AML-193 (cell line): ENCODE data around the gene GARNL3.

ENCODE experiments used
- DNase-seq, 2 experiments: peaks; one replicate each; lab custom pipeline; 2025; lab: John Stamatoyannopoulos, UW

The GARNL3 gene, protein sequence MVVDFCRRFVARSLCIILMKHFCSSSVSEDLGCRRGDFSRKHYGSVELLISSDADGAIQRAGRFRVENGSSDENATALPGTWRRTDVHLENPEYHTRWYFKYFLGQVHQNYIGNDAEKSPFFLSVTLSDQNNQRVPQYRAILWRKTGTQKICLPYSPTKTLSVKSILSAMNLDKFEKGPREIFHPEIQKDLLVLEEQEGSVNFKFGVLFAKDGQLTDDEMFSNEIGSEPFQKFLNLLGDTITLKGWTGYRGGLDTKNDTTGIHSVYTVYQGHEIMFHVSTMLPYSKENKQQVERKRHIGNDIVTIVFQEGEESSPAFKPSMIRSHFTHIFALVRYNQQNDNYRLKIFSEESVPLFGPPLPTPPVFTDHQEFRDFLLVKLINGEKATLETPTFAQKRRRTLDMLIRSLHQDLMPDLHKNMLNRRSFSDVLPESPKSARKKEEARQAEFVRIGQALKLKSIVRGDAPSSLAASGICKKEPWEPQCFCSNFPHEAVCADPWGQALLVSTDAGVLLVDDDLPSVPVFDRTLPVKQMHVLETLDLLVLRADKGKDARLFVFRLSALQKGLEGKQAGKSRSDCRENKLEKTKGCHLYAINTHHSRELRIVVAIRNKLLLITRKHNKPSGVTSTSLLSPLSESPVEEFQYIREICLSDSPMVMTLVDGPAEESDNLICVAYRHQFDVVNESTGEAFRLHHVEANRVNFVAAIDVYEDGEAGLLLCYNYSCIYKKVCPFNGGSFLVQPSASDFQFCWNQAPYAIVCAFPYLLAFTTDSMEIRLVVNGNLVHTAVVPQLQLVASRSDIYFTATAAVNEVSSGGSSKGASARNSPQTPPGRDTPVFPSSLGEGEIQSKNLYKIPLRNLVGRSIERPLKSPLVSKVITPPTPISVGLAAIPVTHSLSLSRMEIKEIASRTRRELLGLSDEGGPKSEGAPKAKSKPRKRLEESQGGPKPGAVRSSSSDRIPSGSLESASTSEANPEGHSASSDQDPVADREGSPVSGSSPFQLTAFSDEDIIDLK

GRCh38 chr9:127264462-127265219 is at the start of gene GARNL3:
Gene GARNL3, plus strand, starts transcription at chr9:127264774. Its CDS starts 104 bp downstream, at chr9:127264878.
- DNase-seq, result no peak

DNA sequence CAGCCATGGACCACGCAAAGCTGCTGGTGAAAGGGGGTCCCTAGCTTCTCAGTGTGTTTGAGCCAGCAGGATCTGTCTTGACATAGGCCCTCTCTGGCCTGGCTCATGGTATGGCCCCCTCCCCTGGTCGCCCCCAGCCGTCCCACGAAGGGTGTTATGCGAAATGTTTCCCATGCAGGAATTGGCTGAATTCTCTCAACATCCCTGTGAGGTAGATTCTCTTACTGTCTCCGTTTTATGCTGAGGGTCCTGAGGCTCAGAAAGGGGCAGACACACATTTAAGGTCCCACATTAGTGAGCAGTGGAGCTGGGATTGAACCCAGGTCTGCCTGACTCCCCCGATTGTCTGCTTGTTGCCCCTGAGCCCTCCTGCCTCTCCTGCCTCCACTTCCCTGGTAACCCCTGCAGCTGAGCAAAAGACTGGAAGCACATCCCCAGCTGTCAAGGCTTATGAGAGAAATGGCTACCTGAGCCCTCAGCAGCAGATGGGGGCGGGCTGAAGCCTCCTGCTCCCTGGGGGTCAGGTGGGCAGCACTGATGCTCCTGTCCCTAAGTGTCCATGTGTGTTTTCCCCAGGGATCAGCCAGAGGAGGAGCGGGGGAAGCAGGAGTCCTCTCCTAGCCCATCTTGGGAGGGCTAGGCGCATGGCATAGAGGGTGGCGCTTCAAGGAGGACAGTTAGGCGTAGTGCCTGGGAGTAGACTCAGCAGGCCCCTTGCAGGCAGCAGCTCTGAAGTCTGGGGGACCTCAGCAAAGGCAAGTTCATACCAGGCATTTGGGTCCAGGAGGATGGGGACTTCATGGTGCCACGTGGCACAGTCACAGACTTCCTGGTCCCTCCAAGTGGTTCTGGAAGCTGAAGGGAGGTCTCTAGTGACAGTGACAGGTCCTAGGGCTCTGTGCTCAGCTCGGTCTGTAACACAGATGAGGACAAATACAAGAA is 49.0 kb upstream of the GARNL3 start:
- DNase-seq, result no peak

DNA sequence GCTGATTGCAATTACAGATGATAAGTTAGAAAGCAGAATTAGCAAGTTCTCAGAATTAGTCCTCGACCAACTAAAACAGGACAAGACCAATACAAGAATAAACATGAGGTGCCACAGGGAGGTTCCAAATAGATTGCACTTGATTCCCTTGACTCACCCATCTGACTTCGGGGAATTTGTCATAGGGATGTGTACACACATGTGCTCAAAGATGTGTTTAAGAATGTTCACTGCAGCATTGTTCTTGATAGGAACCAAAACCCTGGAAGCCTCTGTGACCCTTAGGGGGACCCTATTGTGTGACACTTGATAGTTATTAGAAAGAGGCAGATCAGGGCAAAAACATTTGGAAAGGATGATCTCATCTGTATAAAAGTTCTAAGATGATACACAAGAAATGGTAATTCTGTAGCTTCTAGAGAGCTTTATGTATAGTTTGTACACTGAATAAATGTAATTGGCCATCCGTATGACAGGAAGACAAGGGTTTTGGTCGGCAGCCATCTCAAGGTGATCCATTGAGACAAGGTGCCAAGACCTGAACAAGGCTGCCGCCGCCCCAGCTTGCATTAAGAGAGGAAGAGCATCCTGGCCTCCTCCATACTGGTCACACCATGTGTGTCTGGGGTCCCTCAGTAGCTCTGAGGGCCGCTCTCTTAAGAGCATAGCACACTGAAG is 48.2 kb upstream of the GARNL3 start:
- no peak for DNase-seq

GRCh38 chr9:127216888-127217217 is 47.7 kb upstream of the GARNL3 start:
- no peak for DNase-seq

DNA sequence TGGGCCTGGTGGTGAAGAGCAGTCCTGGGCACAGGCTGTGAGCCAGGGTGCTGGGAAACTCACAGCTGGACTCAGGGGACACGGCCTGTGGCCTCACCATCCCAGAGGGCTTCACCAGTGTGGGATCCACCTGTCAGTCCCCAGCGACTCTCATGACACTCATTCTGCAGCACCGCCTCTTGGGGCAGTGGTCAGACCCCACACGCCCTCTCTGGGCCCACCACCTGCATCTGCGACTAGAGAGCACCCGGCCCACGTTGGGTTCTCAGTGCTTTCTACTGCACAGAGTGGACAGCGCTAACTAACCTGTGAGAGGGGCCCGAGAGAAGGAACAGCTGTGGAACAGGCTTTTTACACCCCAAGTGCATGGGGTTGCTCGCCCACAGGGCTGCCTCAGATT is 45.8 kb upstream of the GARNL3 start:
- no peak for DNase-seq

DNA sequence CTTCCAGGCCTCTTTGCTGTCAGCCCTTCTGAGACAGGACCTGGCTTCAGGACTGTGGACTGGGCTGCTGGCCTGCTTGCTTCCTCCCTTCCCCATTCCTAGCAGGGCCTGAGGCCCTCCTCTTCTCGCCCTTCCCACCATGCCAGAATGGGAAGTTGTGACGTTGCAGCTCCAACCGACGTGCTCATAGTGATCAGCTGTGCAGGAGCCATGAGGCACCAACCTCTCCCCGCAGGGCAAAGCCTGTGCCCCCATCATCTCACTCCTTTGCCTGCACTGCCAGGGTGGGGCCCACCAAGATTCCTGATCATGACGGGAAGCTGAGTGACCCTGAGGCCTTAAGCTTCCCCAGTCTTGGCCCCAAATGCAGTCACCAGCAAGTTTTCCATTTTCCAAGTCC is 45.1 kb upstream of the GARNL3 start:
- no peak for DNase-seq

GRCh38 chr9:127221695-127222094 is 42.9 kb upstream of the GARNL3 start:
- DNase-seq, result no peak

DNA sequence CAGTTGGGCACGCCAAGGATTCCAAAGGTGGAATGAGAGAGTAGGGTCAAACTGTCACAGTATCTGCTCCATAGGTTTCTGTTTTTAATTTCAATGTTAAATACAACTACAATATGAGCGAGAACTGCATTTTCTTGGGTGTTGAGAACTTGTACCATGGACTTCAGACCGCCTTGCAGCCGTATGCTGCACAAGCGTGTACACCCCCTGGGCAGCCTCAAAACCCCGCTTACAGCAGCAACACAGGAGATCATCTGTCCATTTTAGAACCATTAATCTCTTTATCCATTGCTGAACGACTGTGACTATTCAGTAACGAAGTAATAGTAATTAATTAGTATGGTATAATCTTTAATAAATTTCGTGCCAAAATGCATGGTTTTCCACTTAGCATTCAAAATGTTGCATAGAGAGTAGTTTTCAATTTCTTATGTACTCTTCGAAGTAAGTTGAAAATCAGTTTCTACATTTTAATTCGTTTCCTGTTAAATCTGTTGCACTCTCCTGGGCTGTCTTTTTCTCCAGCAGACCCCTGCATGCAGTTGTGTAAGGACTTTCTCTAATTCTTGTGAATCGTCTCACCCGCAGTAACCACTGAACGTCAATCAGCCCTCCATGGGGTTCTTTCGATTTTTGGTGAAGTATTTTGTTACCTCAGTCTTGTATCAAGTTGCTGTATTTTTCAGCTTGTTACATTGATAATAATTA is 42.0 kb upstream of the GARNL3 start:
- DNase-seq, result no peak

GRCh38 chr9:127223266-127223665 is 41.3 kb upstream of the GARNL3 start:
- no peak for DNase-seq

- DNase-seq, result no peak
Observed at GRCh38 chr9:127223810-127224177, 40.8 kb upstream of the GARNL3 start.

GRCh38 chr9:127224178-127224882 is 40.2 kb upstream of the GARNL3 start:
- DNase-seq, result no peak

DNA sequence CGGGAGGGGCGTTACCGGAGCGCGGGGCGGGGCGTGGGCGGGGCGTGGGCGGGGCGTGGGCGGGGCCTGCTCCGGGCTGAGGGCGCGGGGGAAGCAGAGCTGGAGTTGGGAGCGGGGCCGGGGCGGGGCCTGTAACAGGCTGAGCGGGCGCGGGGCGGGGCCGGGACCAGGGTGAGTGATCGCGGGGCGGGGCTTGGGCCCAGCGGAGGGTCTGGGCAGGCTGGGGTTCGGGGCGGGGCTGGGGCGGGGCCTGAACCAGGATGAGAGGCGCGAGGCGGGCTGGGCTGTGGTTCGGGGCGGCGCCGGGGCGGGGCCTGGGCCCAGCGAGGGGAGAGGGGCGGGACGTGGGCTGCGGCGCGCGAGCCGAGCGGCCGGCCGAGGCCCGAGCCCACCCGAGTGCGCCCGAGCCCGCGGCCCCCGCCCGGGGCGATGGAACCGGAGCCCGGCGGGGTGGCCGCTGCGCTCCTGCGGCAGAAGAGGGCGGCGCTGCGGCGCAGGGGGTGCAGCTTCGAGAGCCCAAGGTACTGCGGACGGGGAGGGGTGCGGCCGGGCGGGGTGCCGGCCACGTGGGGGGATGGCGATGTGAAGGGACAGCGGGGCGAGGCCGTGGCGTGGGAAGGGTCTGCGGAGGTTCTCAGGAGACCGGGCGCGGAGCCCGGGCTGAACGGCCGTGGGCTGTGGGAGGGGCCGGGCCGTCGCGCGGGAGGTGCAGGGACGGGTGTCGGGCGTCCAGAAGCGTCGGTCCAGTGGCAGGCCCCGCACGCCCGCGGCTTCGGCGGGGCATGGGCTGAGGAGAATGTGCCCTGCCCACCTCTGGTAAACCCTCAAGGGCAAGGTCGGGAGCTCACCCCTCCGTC is 39.5 kb upstream of the GARNL3 start:
- DNase-seq, result no peak

- DNase-seq, result no peak
Observed at GRCh38 chr9:127225801-127226625, 38.6 kb upstream of the GARNL3 start.

DNA sequence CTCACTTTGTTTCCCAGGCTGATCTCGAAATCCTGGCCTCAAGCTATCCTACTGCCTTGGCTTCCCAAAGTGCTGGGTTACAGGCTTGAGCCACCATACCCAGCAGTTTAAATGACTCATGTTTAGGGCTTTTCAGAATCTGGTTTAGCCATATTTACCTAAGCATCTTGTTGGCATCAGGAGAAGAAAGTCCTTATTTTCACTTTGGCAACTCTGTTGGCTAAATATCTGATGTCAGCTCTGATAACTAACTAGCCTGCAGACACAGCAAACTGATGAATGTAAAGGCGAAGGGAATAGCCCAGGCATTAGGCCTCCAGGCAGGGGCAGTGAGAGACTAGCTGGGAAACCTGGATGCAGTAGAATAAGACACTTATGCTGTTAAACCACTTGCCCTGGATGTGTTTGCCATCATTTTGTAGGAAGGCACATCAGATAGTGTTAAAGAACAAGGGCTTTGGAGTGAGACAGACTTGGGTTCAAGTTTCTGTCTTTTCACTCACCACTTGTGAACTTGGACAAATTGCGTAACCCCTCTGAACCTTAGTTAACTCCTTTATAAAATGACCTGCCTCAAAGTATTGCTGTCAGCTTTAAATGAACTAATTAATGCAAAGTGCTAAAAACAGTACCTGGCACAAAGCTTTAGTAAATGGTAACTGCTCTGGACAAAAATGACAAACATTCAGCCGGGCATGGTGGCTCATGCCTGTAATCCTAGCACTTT is 34.7 kb upstream of the GARNL3 start:
- no peak for DNase-seq

DNA sequence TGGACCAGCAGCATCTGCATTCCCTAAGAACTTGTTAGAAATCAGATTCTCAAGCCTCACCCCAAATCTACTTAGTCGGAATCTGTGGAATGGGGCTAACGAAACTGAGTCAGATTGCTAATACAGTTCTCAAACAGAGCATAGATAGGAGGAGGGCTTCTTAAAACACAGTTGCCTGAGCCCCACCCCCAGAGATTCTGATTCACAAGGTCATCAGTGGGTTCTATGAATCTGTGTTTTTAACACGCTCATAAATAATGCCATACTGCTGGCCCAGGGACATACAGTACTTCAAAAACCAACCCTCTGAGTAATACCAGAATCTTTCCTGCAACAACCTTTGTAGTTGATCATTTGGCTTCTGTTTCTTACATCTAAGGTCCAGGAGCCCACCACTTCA is 32.9 kb upstream of the GARNL3 start:
- DNase-seq, result no peak

DNA sequence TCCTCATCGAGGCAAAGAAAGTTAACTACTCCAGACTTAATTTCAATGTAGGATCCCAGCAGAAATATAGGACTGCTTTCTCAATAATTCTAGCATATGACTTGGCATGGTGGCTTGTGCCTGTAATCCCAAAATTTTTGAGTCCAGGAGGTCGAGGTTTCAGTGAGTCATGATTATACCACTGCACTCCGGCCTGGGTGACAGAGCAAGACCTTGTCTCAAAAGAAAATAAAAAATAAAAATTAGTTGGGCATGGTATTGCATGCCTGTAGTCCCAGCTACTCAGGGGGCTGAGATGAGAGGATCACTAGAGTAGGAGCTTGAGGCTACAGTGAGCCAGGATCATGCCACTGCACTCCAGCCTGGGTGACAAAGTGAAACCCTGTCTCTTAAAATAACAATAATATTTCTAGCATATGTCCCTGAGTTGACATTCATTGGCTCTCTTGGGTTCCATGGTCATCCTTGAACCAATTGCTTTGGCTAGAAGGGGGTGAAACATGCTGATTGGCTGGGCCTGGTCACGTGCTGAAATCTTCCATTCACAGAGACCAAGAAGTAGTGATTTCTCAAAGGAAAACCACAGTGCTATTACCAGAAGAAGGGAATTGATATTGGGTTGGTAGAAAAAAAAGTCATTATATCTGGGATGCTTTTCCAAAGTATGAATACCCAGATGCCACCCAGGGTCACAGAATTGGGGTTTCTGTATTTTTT is 31.6 kb upstream of the GARNL3 start:
- no peak for DNase-seq
